ENCODE results near the gene MIA.

- TF ChIP-seq POLR2A (IDR thresholded peaks at IDR 0.05) (no peak), POLR2AphosphoS5 (IDR thresholded peaks at IDR 0.05) (peak in 2 of 3 donors; percentile 24 to 38)
These were observed 34.6 kb upstream of the MIA start for GRCh38 chr19:40740747-40741146.

All from breast epithelium (tissue), 3 donors.